ENCODE data around the gene LPAR1. TPM values are rescaled to one million over a fixed set of nuclear protein-coding genes. Genes with fewer than 3 reads are reported as not detected.

LPAR1 gene
- total RNA-seq, 1 donor from 2014 or later: 16.8 TPM

DNA sequence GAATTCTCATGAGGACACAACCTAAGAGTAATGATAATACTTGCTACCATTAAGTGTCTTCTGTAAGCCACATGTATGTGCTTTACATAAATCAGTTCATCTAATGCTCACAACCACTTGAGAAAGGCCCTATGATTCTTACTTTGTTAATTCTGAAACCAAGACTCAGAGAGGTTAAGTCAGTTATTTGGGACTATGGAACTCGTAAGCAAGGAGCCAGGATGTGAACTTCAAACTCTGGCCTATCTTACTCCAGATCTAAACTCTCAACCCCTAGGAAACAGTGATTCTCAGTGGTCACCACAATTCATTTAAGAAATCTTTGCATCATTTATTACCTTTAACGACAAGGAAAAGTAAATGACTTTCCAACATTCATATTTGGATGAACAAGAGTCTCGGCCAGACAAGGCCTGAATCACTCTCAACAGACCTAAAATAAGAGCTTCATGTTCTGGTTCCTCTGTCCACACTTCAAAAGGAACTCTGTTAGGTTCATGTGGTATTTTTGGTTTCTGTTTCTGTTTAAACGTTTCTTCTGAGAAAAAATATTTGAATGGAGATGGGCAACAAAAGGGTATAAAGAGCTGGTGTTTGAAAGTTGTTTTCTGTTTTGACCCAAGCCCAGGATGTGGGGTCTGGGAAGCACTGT lies 104.8 kb downstream of the LPAR1 start:
- Histone ChIP-seq H3K4me3 (ENCODE audit: low read depth, low read length) (no peak overlapping the region), H3K36me3 (ENCODE audit: control insufficient read depth, insufficient read depth, low read length) (no peaks in the 10 kb centered on the region), H3K27me3 (ENCODE audit: control insufficient read depth, insufficient read depth, low read length) (no peaks in the 10 kb centered on the region)
- TF ChIP-seq CTCF (IDR thresholded peaks at IDR 0.05; ENCODE audit: insufficient read depth, low read length, severe bottlenecking): no peak
- no peak for DNase-seq (ENCODE audit: low read depth)
- no peak for FAIRE-seq

GRCh38 chr9:110932863-110933262 lies 105.4 kb downstream of the LPAR1 start:
- Histone ChIP-seq H3K36me3 (ENCODE audit: control insufficient read depth, insufficient read depth, low read length) (no peaks in the 10 kb centered on the region), H3K27me3 (ENCODE audit: control insufficient read depth, insufficient read depth, low read length) (no peaks in the 10 kb centered on the region), H3K4me3 (ENCODE audit: low read depth, low read length) (no peak overlapping the region)
- no peak for TF ChIP-seq CTCF (IDR thresholded peaks at IDR 0.05; ENCODE audit: insufficient read depth, low read length, severe bottlenecking)
- DNase-seq (ENCODE audit: low read depth) (no peak), FAIRE-seq (no peak)

GRCh38 chr9:110928599-110928998 lies 109.7 kb downstream of the LPAR1 start:
- H3K27me3 ChIP-seq (ENCODE audit: control insufficient read depth, insufficient read depth, low read length): no peaks in the 10 kb centered on the region
- H3K36me3 ChIP-seq (ENCODE audit: control insufficient read depth, insufficient read depth, low read length): no peaks in the 10 kb centered on the region
- FAIRE-seq (no peak), DNase-seq (ENCODE audit: low read depth) (peak; percentile 36)
- H3K4me3 ChIP-seq (ENCODE audit: low read depth, low read length): no peak overlapping the region
- no peak for TF ChIP-seq CTCF (IDR thresholded peaks at IDR 0.05; ENCODE audit: insufficient read depth, low read length, severe bottlenecking)

DNA sequence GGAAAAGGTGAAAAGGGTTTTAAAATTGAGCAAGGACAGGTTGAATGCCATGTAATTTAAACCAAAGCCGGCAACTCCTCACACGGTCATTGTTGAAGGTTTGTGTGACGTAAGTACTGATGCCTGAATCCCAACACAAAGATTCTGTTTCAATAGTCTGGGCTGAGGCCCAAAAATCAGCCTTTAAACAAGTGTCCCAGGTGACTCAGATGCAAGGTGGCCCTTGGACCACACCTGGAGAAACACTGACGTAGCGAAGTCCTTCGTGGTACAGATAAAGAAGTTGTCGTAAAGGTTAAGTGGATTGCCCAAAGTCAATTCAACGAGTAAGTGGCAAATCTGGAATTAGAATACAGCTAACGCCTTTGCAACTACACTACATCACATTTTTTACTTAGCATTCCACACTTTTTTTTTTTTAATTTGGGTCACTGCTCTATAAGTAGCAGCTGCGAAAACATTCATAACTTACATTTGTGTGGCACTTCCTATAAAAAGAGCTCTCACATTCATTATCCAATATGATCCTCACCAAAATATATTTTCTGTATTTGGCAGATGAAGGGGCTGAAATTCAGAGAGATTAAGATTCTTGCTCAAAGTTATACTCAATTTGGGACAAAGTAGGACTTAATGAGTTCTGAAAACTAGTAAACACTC lies 111.3 kb downstream of the LPAR1 start:
- Histone ChIP-seq H3K27me3 (ENCODE audit: control insufficient read depth, insufficient read depth, low read length) (no peaks in the 10 kb centered on the region), H3K4me3 (ENCODE audit: low read depth, low read length) (no peak overlapping the region), H3K36me3 (ENCODE audit: control insufficient read depth, insufficient read depth, low read length) (no peaks in the 10 kb centered on the region)
- peak; percentile 87 for DNase-seq (ENCODE audit: low read depth)
- no peak for TF ChIP-seq CTCF (IDR thresholded peaks at IDR 0.05; ENCODE audit: insufficient read depth, low read length, severe bottlenecking)
- peak; percentile 88 for FAIRE-seq

DNA sequence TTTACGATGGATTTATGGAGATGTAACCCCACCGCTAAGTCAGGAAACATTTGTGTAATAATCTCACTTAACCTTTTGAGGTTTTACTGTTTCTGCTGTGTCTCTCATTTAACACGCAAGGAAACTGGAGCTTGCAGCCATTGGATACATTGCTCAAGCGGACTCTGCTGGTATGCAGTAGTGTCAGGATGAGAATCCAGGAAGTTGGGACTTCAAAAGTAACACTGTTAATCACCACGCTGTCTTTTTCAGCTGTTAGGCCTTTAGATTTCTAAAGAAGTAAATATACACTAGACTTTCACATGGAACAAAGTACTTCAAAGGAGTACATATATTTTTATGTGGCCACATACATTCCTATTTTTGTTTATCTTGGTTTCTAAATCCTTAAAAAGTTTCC lies 114.7 kb downstream of the LPAR1 start:
- DNase-seq (ENCODE audit: low read depth) (no peak), FAIRE-seq (no peak)
- no peak for TF ChIP-seq CTCF (IDR thresholded peaks at IDR 0.05; ENCODE audit: insufficient read depth, low read length, severe bottlenecking)
- Histone ChIP-seq H3K27me3 (ENCODE audit: control insufficient read depth, insufficient read depth, low read length) (no peaks in the 10 kb centered on the region), H3K4me3 (ENCODE audit: low read depth, low read length) (no peak overlapping the region), H3K36me3 (ENCODE audit: control insufficient read depth, insufficient read depth, low read length) (no peaks in the 10 kb centered on the region)
